GM21423 (cell line): ENCODE measurements around the gene SNRNP25.
"Not testable (repeated sequence)": the region's sequence is repeated elsewhere in the genome, so short reads cannot be mapped to it uniquely, and the experiment has no call there.

Experiments used
- ATAC-seq: cut with Tn5 transposase; IDR thresholded peaks from one replicate; pipeline ENCODE4 v1.9.1; 2021; ENCODE audit warnings: mild to moderate bottlenecking, moderate library complexity; ENCODE audit not compliant: unreplicated experiment

Gene SNRNP25

DNA sequence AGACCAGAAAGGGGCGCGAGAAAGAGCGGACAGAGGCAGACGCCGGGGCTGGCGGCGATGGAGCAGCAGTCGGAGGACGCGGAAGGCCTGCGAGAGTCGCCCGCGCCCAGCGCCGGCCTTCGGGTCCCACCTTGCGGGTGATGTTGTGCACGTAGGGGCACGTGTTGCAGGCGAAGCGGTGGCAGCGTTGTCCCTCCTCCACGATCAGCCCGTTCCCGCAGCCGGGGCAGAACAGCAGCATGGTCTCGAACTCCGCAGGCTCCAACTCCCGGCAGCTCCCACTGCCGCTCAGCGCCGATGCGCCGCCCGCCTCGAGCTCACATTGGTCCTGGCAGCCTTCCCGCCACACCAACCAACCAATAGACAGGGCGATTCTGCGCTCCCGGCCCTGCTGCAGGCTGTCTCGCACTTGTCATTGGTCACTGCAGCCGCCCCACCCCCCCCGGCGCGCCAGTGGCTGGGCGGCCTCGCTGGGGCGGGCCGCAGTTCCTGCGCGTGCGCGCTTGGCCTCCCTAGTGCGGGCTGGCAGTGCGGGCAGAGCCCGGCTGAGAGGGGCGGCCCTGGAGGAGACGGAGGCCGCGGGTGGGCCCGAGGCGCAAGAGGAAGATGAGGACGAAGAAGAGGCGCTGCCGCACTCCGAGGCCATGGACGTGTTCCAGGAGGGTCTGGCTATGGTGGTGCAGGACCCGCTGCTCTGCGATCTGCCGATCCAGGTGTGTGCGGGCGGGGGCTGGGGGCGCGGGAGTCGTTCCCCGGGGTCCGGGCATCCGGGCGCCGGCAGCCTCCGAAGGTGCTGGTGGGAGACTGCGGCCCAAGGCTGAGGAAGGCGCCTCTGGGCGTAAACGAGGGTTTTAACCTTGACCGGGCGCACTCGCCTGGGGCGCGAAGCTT is at the start of gene SNRNP25, which contains the start of gene POLR3K:
Gene SNRNP25 (plus strand): TSS at position 483 of the 891 bp plus-strand sequence. CDS start 189 bp downstream, at position 672.
Gene POLR3K (minus strand): TSS at position 263 of the 891 bp plus-strand sequence. CDS start 22 bp downstream, at position 241.
- ATAC-seq = peak; percentile 87

DNA sequence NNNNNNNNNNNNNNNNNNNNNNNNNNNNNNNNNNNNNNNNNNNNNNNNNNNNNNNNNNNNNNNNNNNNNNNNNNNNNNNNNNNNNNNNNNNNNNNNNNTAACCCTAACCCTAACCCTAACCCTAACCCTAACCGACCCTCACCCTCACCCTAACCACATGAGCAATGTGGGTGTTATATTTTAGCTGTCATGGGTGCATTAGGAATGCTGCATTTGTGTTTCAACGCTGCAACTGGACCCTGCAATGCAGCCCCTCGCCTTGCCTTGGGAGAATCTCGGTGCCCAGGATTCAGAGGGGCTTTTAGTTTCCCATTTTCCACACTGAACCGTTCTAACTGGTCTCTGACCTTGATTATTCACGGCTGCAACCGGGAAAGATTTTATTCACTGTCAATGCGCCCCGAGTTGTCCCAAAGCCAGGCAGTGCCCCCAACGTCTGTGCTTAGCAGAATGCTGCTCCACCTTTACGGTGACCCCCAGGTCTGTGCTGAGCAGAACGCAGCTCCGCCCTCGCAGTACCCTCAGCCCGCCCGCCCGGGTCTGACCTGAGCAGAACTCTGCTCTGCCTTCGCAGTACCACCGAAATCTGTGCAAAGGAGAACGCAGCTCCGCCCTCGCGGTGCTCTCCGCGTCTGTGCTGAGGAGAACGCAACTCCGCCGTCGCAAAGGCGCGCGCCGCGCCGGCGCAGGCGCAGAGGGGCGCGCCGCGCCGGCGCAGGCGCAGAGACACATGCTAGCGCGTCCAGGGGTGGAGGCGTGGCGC is 43.5 kb upstream of the SNRNP25 start:
- ATAC-seq = no peak

DNA sequence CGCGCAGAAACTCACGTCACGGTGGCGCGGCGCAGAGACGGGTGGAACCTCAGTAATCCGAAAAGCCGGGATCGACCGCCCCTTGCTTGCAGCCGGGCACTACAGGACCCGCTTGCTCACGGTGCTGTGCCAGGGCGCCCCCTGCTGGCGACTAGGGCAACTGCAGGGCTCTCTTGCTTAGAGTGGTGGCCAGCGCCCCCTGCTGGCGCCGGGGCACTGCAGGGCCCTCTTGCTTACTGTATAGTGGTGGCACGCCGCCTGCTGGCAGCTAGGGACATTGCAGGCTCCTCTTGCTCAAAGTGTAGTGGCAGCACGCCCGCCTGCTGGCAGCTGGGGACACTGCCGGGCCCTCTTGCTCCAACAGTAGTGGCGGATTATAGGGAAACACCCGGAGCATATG is 42.9 kb upstream of the SNRNP25 start:
- not testable (repeated sequence) for ATAC-seq

DNA sequence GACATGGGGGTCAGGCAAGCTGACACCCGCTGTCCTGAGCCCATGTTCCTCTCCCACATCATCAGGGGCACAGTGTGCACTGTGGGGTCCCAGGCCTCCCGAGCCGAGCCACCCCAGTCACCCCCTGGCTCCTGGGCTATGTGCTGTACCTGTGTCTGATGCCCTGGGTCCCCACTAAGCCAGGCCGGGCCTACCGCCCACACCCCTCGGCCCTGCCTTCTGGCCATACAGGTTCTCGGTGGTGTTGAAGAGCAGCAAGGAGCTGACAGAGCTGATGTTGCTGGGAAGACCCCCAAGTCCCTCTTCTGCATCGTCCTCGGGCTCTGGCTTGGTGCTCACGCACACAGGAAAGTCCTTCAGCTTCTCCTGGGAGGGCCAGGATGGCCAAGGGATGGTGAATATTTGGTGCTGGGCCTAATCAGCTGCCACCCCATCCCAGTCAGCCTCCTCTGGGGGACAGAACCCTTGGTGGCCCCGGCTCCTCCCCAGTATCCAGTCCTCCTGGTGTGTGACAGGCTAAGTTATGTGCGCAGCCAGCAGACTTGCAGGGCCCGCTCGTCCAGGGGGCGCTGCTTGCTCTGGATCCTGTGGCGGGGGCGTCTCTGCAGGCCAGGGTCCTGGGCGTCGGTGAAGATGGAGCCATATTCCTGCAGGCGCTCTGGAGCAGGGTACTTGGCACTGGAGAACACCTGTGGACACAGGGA is 36.4 kb upstream of the SNRNP25 start:
- ATAC-seq = not testable (repeated sequence)

DNA sequence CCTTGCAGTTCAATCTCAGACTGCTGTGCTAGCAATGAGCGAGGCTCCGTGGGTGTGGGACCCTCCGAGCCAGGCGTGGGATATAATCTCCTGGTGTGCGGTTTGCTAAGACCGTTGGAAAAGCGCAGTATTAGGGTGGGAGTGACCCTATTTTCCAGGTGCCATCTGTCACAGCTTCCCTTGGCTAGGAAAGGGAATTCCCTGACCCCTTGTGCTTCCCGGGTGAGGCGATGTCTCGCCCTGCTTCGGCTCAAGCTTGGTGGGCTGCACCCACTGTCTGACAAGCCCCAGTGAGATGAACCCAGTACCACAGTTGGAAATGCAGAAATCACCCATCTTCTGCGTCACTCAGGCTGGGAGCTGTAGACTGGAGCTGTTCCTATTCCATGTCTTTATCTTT is 32.7 kb upstream of the SNRNP25 start:
- ATAC-seq = not testable (repeated sequence)

DNA sequence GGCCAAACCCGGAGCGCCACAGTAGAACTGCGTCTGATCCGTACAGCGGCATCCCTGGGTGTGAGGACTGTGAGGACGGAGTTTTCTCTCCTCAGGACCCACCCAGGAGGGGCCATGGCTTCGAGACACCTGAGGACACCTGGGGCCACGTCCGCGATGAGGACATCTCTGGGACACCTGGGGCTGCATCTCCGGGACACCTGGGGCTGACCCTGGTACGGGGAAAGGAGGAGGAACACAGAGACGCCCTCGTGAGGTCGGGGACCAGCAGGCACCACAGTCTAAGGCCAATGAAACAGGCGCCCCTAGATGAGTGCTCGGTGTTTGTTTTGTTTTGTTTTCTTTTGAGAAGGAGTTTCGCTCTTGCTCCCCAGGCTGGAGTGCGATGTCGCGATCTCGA is 29.5 kb upstream of the SNRNP25 start:
- not testable (repeated sequence) for ATAC-seq

DNA sequence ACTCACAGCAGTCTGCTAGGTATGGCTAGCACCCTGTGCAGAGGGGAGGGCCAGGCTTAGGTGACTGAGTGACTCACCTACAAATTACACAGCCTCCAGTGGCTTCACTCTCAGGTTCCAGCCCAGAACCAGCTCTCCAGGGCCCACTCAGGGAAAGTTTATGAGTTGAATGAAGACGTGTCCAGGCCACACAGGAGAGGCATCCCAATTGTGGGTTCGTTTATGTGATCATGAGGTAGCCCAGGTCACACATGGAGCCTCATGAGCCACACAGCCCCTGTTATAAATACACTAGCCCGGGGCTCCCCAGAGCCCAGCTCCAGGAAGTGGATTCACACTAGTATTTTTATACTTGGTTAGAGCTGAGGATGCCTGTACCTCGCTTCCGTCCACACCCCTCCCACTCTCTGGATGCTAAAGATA is 27.7 kb upstream of the SNRNP25 start:
- peak; percentile 63 for ATAC-seq

DNA sequence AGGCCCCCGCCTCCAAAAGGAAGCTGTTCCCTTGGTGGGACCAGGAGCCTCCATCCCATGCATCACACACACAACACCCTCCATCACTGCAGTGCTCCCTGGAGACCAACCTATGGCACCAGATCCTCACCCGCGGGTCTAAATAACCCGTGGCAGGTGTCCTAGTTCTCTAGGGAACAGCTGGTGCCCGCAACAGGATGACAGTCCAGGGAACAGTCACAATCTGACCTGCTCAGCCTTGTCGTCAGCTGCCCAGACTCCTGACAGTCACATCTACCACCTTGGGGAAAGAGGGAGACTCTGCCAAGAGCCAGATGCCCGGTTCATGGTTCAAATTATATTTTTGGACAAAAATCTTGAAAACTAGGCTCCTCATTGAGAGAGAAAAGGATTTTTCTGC is 23.0 kb upstream of the SNRNP25 start:
- ATAC-seq = not testable (repeated sequence)

DNA sequence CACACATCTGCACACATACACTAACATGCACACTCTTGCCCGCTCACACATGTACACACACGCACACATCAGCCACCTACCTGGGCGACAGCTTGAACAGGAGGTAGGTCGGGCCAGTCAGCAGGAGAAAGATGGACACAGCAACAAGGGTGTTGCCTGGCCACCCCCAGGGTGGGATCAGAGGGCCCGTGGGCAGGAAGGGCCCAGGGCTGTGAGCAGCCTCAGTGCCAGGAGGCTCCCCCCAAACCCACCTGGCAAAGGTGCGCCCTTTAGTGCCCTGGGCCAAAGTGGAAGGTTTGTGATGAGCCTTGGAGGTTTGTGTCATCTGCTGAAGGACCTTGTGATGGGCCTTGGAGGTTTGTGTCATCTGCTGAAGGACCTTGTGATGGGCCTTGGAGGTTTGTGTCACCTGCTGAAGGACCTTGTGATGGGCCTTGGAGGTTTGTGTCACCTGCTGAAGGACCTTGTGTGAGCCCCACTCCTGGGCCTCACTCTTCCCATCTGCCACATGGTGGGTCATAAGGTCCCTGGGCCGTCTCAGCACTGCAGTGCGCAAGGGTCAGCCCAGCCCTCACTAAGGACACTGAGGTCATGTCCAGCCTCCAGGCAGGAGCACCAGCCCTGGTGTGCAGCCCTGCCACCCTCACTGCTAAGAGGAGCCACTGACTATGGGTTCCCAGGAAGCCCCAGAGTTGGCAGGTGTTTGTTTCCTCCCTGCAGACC is 20.3 kb upstream of the SNRNP25 start:
- ATAC-seq = not testable (repeated sequence)

DNA sequence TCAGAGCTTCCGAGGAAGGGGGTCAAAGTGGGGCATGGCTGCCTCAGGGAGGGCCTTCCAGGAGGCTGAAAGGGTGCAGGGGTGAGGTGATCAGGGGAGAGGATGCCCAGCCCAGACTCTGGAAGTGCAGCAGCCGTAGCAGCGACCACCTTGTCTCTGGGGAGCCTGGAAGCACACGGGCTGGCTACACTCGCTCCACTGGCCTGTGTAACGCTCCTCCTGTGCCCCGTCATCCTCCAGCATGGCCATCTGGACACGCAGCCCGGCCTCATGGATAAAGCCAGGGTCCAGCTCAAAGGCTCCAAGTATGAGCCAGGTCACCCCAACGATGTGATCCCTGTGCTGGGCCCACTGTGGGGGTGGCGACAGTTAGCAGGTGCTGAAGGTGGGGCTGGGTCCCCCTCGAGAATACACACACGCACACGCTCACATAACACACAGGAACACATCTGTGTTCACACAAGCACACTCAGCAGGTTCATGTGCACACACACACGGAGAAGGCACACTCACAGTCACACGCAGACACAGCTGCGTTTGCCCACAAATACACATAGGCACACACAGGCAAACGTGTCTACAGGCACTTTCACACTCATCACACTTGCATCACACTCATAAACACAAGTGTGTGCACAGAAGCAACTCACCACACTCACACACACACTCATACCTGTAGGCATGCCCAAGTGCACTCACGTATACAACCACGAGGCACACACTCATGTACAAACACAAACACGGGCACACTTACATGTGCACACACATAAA is 19.6 kb upstream of the SNRNP25 start:
- no peak for ATAC-seq

DNA sequence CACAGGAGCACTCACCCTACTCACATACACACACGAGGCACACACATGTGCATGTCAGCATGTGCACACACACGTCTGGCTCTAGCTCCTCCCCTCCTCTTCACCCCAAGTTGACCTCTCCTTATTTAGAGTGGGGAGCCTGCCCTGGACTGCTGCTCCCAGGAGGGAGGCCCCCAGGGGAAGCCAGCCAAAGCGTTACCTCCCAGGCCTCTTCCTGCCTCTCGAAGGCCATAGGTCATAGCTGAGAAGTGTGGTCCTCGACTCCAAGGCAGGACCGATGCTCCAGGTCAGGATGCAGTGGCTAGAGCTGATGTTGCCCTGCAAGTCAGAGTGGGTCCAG is 19.0 kb upstream of the SNRNP25 start:
- ATAC-seq = no peak

DNA sequence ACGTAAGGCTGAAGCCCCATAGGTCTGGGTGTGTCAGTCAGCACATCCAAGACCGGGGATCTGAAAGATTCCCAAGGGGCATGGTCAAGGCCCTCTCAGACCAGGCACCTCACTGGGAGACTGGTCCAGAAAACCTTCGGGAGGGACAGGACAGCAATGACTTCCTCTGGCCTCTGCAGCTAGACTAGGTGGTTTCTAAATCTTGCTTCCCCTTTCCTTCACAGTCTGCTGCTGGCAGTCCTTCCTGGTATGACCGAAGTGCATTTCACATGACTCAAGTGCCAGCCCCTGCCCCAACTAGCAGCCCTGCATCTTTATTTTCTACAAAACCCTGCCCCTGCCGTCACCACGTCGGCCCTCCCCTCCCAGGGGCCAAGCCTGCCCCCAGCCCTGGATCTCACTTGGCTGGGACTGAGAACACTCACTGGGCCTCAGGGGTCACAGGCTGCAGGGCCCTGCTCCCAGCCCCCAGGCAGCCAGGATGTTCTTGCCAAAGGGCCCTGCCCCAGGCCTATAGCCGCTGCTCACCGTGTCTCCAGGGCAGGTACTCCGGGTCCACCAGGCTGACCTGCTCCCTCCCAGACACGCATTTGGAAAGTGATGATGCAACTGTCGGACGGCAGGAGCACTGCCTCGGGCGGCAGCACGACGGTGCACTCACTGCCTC is 18.5 kb upstream of the SNRNP25 start:
- no peak for ATAC-seq

DNA sequence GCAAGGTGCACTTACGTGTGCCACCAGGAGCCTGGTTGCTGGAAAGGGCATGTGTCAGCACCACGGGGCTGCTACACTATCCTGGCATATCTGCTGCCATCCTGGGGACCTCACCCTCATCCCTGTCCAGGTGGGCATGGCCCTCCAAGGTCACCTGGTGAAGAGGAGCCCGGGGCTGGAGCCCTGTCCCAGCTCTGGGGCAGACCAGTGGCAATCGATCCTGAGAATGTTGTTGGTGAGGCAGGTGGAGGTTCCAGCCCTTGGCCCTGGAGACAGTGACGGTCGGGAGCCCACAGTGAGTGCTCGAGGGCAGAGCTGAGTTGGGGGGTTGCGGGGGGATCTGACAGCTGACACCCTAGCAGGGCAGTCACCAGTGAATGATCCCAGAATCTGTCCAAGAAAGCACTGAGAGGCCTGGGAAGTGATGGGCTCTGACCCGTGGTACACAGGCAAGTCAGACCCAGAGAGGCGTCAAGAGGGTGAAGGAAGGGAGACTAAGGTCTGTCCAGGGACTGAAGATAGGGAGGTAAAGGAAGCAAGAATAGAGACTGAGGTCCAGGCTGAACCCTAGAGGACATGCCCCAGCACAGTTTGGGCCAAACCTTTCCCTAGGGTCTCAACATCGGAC is 17.8 kb upstream of the SNRNP25 start:
- no peak for ATAC-seq

DNA sequence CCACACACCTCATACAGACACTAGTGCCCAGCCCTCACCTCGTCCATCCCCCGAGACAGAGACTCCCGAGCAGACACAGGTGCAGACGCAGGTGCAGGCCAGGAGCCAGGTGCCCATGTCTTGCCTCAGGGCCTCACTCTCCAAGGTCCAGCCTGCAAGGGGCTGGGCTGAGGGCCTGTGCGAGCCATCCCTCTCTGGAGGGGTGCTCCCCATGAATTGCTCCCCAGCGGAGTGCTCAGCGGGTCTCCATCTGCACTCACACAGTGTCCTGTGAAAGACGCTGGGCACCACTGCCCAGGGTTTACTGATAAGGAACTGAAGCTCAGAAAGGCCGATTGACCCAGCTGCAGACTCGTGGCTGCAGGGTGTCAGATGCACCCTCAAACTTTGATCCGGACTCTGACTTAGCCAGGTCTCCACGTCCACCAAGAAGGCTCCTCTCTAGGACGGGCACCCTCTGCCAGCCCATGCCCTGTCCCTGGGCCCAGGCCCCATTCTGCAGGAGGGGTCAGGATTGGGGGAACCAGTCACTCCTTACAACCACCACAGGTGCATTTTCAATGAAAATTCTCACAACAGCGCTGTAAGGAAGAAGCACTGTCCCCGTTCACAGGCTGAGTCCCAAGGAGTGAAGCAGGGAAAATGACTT is 17.2 kb upstream of the SNRNP25 start:
- ATAC-seq = no peak

DNA sequence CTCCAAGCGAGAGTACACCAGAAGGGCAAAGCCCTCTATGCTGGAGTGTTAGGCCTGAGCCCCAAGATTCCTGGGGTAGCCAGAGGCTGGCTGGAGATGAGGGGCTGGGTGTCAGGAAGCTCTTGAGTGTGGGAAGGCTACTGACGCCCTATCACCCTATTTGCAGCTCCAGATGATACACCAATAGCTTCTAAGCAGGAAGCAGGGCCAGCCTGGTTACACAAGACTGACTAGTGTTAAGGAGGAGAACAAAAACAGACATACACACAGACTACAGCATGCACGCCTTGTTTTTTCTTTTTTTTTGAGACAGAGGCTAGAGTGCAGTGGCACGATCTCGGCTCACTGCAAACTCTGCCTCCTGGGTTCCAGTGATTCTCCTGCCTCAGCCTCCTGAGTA is 16.1 kb upstream of the SNRNP25 start:
- ATAC-seq = no peak

DNA sequence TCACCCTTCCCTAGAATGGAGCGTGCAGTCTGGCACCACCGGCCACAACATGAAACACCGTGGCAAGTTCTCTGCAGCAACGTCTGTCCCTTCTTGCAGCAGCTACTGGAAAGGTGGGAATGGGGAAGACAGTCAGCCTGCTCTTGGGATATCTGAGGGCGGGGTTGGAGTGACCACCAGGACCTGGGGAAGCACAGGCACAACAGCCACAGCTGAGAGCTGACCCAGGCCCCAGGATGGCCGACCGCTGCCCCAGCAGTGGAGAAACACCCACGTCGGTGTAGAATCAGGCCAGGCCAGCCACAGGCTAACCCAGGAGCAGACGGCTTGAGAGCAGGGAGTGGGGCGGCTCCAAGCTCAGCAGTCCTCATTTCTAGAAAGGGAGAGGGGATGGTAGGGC is 15.4 kb upstream of the SNRNP25 start:
- not testable (repeated sequence) for ATAC-seq

DNA sequence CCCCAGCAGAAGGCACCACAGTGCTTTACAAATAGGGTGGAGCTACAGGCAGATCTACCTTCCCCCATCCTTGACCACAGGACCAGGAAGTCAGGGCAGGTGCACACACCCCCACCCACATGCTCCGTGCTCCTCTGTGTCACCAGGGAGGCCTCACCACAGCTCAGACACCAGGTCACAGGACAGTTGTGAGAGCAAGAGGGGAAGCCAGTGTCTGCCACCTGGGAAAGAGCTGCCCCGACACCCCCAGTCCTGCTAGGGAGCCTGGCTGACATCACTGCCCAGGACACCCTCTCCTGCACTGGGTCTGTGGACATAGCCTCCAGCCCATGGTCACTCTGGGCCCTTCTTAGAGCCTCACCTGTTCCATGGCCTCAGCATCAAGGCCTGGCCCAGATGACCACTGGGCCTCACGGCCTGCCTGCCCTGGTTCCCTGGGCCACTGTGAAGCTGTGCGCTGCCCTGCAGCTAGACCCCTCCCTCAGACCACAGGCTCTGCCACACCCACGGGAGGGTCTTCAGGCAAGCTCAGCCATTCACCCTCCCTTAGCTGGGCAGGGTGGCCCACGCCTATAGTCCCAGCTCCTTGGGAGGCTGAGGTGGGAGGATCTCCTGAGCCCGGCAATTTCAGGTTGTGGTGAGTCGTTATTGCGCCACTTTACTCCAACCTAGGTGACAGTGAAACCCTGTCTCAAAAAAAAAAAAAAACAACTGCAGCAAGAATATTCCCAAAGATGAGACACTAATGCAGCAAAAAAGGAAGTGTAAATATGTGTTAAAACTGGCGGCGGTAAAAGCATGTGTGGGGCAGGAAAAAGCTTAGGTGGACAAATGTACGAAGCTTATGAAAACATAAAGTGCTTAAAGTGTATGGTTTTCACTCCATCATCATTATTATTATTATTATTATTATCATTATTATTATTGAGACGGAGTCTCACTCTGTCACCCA is 14.4 kb upstream of the SNRNP25 start:
- peak; percentile 75 for ATAC-seq
